Lung (tissue), 13 donors: Measurements from ENCODE around the gene SYT8. TPM values are rescaled to one million over a fixed set of nuclear protein-coding genes. Genes with fewer than 3 reads are reported as not detected.
"Not testable (repeated sequence)": the region's sequence is repeated elsewhere in the genome, so short reads cannot be mapped to it uniquely, and the experiment has no call there.

Experiments
- ATAC-seq: fragments of 200-7000 bp; cut with Tn5 transposase; one replicate; pipeline ENCODE4 v1.9.1; 2020; ENCODE audit warnings: moderate number of reproducible peaks; ENCODE audit not compliant: insufficient read depth, low FRiP score
- DNase-seq, 3 donors: peaks; one replicate each; pipeline ENCODE4 v3.0.0-alpha.2; 2013 to 2017
- H3K27ac ChIP-seq, 2 donors: one replicate each; pipeline ENCODE4 v1.5.1; 2013; ENCODE audit warnings: mild to moderate bottlenecking in 2 of 2, moderate library complexity in 2 of 2, control low read depth in 1 of 2, inconsistent platforms in 1 of 2, low read depth in 1 of 2, low read length in 1 of 2
- H3K27me3 ChIP-seq, 3 donors: one replicate each; pipeline ENCODE4 v1.5.1; 2013; ENCODE audit warnings: low read length in 2 of 3; ENCODE audit not compliant: control insufficient read depth in 3 of 3, insufficient read depth in 3 of 3
- H3K36me3 ChIP-seq, 4 donors: one replicate each; pipeline ENCODE4 v1.5.1; 2013; ENCODE audit warnings: low read length in 4 of 4, mild to moderate bottlenecking in 1 of 4, moderate library complexity in 1 of 4; ENCODE audit not compliant: control insufficient read depth in 4 of 4, insufficient read depth in 4 of 4
- H3K4me1 ChIP-seq, 5 donors: one replicate each; pipeline ENCODE4 v1.5.1; 2013; ENCODE audit warnings: low read length in 5 of 5, mild to moderate bottlenecking in 2 of 5, moderate library complexity in 1 of 5; ENCODE audit not compliant: control insufficient read depth in 5 of 5, insufficient read depth in 5 of 5
- H3K4me3 ChIP-seq: one replicate; pipeline ENCODE4 v1.5.1; 2013; ENCODE audit warnings: mild to moderate bottlenecking, control low read depth, moderate library complexity
- H3K9ac ChIP-seq, 2 donors: one replicate each; pipeline ENCODE4 v1.5.1; 2013; ENCODE audit warnings: low read length in 2 of 2, control low read depth in 1 of 2; ENCODE audit not compliant: insufficient read depth in 1 of 2
- H3K9me3 ChIP-seq, 4 donors: one replicate each; pipeline ENCODE4 v1.5.1; 2013; ENCODE audit warnings: low read length in 3 of 4, mild to moderate bottlenecking in 1 of 4, moderate library complexity in 1 of 4; ENCODE audit not compliant: control insufficient read depth in 4 of 4, insufficient read depth in 3 of 4
- WGBS, 2 donors: extraction: QIAGEN DNeasy Blood & Tissue Kit; methylation state at CpG; one replicate each; pipeline ENCODE4 v1.1.7; 2013; 5-methylcytosine and 5-hydroxymethylcytosine counted together
- polyA plus RNA-seq, 2 donors: library from polyadenylated mRNA; stranded (reverse); fragments of 200-250 nt; gene quantifications; one replicate each; pipeline ENCODE4 v1.2.1, GENCODE V29; 2013
- small RNA-seq: library from RNA; depleted of rRNA; stranded (forward); fragments of <200 nt; gene quantifications from one replicate; pipeline ENCODE3, GENCODE V24; 2014; ENCODE audit warnings: low replicate concordance
- total RNA-seq, 2 donors: library from RNA; depleted of rRNA in 1 of 2; stranded (reverse); fragments of >200 nt in 1 of 2; gene quantifications; one replicate each; pipeline ENCODE4 v1.2.1, GENCODE V29; 2014 to 2021
- TF ChIP-seq, protein P1 (sequence below): IDR thresholded peaks from 2 replicates; pipeline ENCODE4 v1.5.1; 2012; ENCODE audit warnings: mild to moderate bottlenecking; ENCODE audit errors: control extremely low read depth, extremely low read depth
- donor health status: control.
- donor health status: control.
- donor health status: Bipolar disorder and iron deficiency.
- donor health status: healthy.
- donor health status: DM: yes; HTN: yes; CAD: no.

The SYT8 gene
- total and polyA plus RNA-seq, 4 donors: 2.7 to 40.6 (median 16.9) TPM

DNA sequence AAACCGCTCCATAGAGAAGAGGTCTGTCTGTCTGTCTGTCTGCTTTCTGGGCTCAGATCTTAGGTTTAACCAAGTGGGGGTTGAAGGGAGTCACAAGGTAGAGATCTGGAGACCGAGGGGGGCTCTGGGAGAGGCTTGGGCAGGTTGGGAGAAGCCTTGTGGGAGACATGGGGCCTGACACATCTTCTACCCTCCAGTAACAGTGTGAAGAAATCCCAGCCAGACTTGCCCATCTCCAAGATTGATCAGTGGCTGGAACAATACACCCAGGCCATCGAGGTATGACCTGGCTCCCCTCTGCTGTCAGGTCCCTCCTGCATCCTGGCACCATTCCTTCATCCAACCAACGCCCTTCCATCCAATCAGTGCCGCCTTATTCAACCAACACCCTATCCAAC lies 49.5 kb downstream of the SYT8 start:
- Histone ChIP-seq H3K36me3 (no peaks in the 10 kb centered on the region), H3K9ac (no peak overlapping the region), H3K4me3 (no peak overlapping the region), H3K27me3 (no peaks in the 10 kb centered on the region), H3K9me3 (no peaks in the 10 kb centered on the region), H3K4me1 (peaks cover 0 to 10% (median 3%) of the 10 kb centered on the region in 5 donors), H3K27ac (no peak overlapping the region)
- DNase-seq (no peak), ATAC-seq (no peak)
- TF ChIP-seq, protein P1, sequence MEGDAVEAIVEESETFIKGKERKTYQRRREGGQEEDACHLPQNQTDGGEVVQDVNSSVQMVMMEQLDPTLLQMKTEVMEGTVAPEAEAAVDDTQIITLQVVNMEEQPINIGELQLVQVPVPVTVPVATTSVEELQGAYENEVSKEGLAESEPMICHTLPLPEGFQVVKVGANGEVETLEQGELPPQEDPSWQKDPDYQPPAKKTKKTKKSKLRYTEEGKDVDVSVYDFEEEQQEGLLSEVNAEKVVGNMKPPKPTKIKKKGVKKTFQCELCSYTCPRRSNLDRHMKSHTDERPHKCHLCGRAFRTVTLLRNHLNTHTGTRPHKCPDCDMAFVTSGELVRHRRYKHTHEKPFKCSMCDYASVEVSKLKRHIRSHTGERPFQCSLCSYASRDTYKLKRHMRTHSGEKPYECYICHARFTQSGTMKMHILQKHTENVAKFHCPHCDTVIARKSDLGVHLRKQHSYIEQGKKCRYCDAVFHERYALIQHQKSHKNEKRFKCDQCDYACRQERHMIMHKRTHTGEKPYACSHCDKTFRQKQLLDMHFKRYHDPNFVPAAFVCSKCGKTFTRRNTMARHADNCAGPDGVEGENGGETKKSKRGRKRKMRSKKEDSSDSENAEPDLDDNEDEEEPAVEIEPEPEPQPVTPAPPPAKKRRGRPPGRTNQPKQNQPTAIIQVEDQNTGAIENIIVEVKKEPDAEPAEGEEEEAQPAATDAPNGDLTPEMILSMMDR: no peak
- 97% methylated on average over 5 of the region's 5 CpGs for WGBS, 2 donors

DNA sequence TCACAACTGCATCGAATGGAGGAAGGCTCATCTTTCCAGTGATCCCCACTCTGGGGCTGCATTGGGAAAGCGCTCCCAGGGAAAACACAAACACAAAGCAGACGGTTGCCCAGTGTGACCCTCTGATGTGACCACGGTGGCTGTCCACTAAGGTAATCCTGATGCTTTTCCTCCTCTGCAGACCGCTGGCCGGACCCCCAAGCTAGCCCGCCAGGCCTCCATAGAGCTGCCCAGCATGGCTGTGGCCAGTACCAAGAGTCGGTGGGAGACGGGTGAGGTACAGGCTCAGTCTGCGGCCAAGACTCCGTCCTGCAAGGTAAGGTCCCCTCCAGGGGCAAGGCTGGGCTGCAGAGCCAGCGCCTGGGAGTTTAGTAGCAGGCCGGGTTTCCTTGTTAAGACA lies 51.8 kb downstream of the SYT8 start:
- not testable (repeated sequence) for H3K27ac ChIP-seq, DNase-seq, H3K4me3 ChIP-seq, H3K27me3 ChIP-seq, ATAC-seq, H3K4me1 ChIP-seq, H3K36me3 ChIP-seq, H3K9me3 ChIP-seq, H3K9ac ChIP-seq
- WGBS, 2 donors: 89 to 92% methylated on average over 13 of the region's 13 CpGs

Small RNA genes within 50 kb of the gene (small RNA-seq; reads per million reads assigned to genes)
- gene AC051649.1 (not detected), gene MIR4298 (not detected)

Other genes with a start within 250 kb of the SYT8 start
- not detected for gene KRTAP5-1, start 249.7 kb upstream of the SYT8 start, total RNA-seq
- gene KRTAP5-1, start 249.7 kb upstream of the SYT8 start, polyA plus RNA-seq: not detected
- gene KRTAP5-2, start 236.7 kb upstream of the SYT8 start, total RNA-seq: not detected
- gene KRTAP5-2, start 236.7 kb upstream of the SYT8 start, polyA plus RNA-seq: under 1 TPM in 1 of 2 donors, not detected in 1; 0.12 TPM
- gene KRTAP5-3, start 226.5 kb upstream of the SYT8 start, total RNA-seq: not detected
- not detected for gene KRTAP5-3, start 226.5 kb upstream of the SYT8 start, polyA plus RNA-seq
- gene KRTAP5-4, start 212.9 kb upstream of the SYT8 start, total RNA-seq: not detected
- not detected for gene KRTAP5-4, start 212.9 kb upstream of the SYT8 start, polyA plus RNA-seq
- not detected for gene KRTAP5-5, start 205.2 kb upstream of the SYT8 start, total RNA-seq
- gene KRTAP5-5, start 205.2 kb upstream of the SYT8 start, polyA plus RNA-seq: not detected
- gene KRTAP5-6, start 137.8 kb upstream of the SYT8 start, total RNA-seq: not detected
- gene KRTAP5-6, start 137.8 kb upstream of the SYT8 start, polyA plus RNA-seq: not detected
- 10 to 100 TPM in 1 of 2 donors, under 1 TPM in 1; 0.40 to 18.8 TPM for gene IFITM10, start 84.4 kb upstream of the SYT8 start, total RNA-seq
- gene IFITM10, start 84.4 kb upstream of the SYT8 start, polyA plus RNA-seq: 1 to 10 TPM in 1 of 2 donors, under 1 TPM in 1; 0.93 to 4.5 TPM
- gene CTSD, start 71.1 kb upstream of the SYT8 start, total RNA-seq: 1,000 to 10,000 TPM in 1 of 2 donors, 100 to 1,000 TPM in 1; 388 to 2,158 TPM
- 1,000 to 10,000 TPM; 1,739 to 2,177 TPM for gene CTSD, start 71.1 kb upstream of the SYT8 start, polyA plus RNA-seq
- gene TNNI2, start 4.0 kb downstream of the SYT8 start, total RNA-seq: 10 to 100 TPM in 1 of 2 donors, 1 to 10 TPM in 1; 3.1 to 14.3 TPM
- gene TNNI2, start 4.0 kb downstream of the SYT8 start, polyA plus RNA-seq: 10 to 100 TPM; 10.1 to 35.8 TPM
- gene LSP1, start 18.1 kb downstream of the SYT8 start, total RNA-seq: 10 to 100 TPM; 44.9 to 72.1 TPM
- gene LSP1, start 18.1 kb downstream of the SYT8 start, polyA plus RNA-seq: 100 to 1,000 TPM in 1 of 2 donors, 10 to 100 TPM in 1; 95.7 to 121 TPM
- not detected for gene PRR33, start 56.9 kb downstream of the SYT8 start, total RNA-seq
- under 1 TPM; 0.08 to 0.13 TPM for gene PRR33, start 56.9 kb downstream of the SYT8 start, polyA plus RNA-seq
- 1 to 10 TPM; 7.1 to 8.0 TPM for gene TNNT3, start 84.7 kb downstream of the SYT8 start, total RNA-seq
- 1 to 10 TPM; 1.6 to 3.0 TPM for gene TNNT3, start 84.7 kb downstream of the SYT8 start, polyA plus RNA-seq
- 10 to 100 TPM; 34.8 to 64.5 TPM for gene MRPL23, start 112.3 kb downstream of the SYT8 start, total RNA-seq
- 100 to 1,000 TPM; 149 to 250 TPM for gene MRPL23, start 112.3 kb downstream of the SYT8 start, polyA plus RNA-seq
- gene H19, start 162.9 kb downstream of the SYT8 start, total RNA-seq: 1,000 to 10,000 TPM in 1 of 2 donors, 10 to 100 TPM in 1; 49.1 to 1,932 TPM
- 100 to 1,000 TPM in 1 of 2 donors, 10 to 100 TPM in 1; 56.6 to 305 TPM for gene H19, start 162.9 kb downstream of the SYT8 start, polyA plus RNA-seq